ENCODE measurements around the gene MYO7A. TPM values are rescaled to one million over a fixed set of nuclear protein-coding genes. Genes with fewer than 3 reads are reported as not detected.

Gene MYO7A
- total and polyA plus RNA-seq, 2 donors (not counting 1 experiment from before 2014, with no cell fraction given): 0.03 to 0.07 TPM

- 92% methylated on average over 31 of the region's 37 CpGs for WGBS (ENCODE audit: insufficient coverage)
- DNase-seq: no peak
- Mint-ChIP-seq H3K4me3 (no peak within 1 kb of the TSS), H3K27me3 (no peaks in the 10 kb centered on the region), H3K27ac (no peak within 1 kb of the TSS), H3K9me3 (ENCODE audit: insufficient read depth) (no peaks in the 10 kb centered on the region), H3K4me1 (no peaks in the 10 kb centered on the region)
- ChIA-PET POLR2A (no interaction called here), CTCF (interaction anchor here (1.6 kb wide), 1 partner anchor 11 kb away, joined by 5 read pairs; no protein-coding TSS in a partner anchor)
- ATAC-seq (ENCODE audit: low read depth): no peak
- H4K20me1 ChIP-seq (ENCODE audit: control insufficient read depth, insufficient read depth, low read length, poor library complexity, severe bottlenecking): no peaks in the 10 kb centered on the region
- no peak for TF ChIP-seq CTCF (IDR thresholded peaks at IDR 0.05)
- TF ChIP-seq EZH2 (IDR thresholded peaks at IDR 0.05; ENCODE audit: borderline replicate concordance, insufficient read depth, low read depth, low read length, poor library complexity, severe bottlenecking): no peak
- H3K36me3 ChIP-seq (replicated peaks in 1 of 2; ENCODE audit: control extremely low read depth in 1 of 2, control insufficient read depth in 1 of 2, extremely low read depth in 1 of 2, insufficient read depth in 2 of 2, low read length in 1 of 2): no peaks in the 10 kb centered on the region
- H3K4me1 ChIP-seq (ENCODE audit: control insufficient read depth in 2 of 2, insufficient read depth in 2 of 2, low read length in 2 of 2): no peaks in the 10 kb centered on the region
- intact Hi-C loops (cut with micrococcal nuclease): no loop called here
- H3K27me3 ChIP-seq (replicated peaks in 1 of 4; ENCODE audit: control extremely low read depth in 1 of 4, control insufficient read depth in 3 of 4, insufficient read depth in 4 of 4, low read length in 3 of 4): no peaks in the 10 kb centered on the region
- H3K4me3 ChIP-seq (ENCODE audit: control extremely low read depth in 1 of 5, extremely low read depth in 1 of 5, insufficient read depth in 1 of 5, low read depth in 2 of 5, low read length in 4 of 5): no peak within 1 kb of the TSS
- H3K27ac ChIP-seq (ENCODE audit: low read length in 2 of 2): no peak within 1 kb of the TSS
- no peak within 1 kb of the TSS for H3K4me2 ChIP-seq (replicated peaks; ENCODE audit: low read depth, low read length, poor library complexity, severe bottlenecking)
- no peak within 1 kb of the TSS for H2AFZ ChIP-seq (ENCODE audit: insufficient read depth, low read depth, low read length, poor library complexity, severe bottlenecking)
- H3K79me2 ChIP-seq (ENCODE audit: control insufficient read depth, insufficient read depth, low read length): no peaks in the 10 kb centered on the region
- no peak within 1 kb of the TSS for H3K9ac ChIP-seq (ENCODE audit: low read length)
- H3K9me3 ChIP-seq (ENCODE audit: control extremely low read depth in 1 of 3, control insufficient read depth in 2 of 3, insufficient read depth in 1 of 3, low read length in 2 of 3): peaks cover 0 to 4% (median 0%) of the 10 kb centered on the region in 3 donors
Measured at GRCh38 chr11:77102246-77103210, 25.5 kb upstream of the MYO7A start, which contains the start of gene OMP. OMP (plus strand) TSS chr11:77102840; CDS start chr11:77102840, 0 bp downstream.

GRCh38 chr11:77103319-77103718 is 24.7 kb upstream of the MYO7A start:
- H3K9ac ChIP-seq (ENCODE audit: low read length): no peak overlapping the region
- H3K27ac Mint-ChIP-seq: no peak overlapping the region
- intact Hi-C loops (cut with micrococcal nuclease): no loop called here

More at GRCh38 chr11:77103319-77103718, 24.7 kb upstream of the MYO7A start:
- DNase-seq: no peak
- no peak for ATAC-seq (ENCODE audit: low read depth)
- no peaks in the 10 kb centered on the region for H4K20me1 ChIP-seq (ENCODE audit: control insufficient read depth, insufficient read depth, low read length, poor library complexity, severe bottlenecking)
- Mint-ChIP-seq H3K9me3 (ENCODE audit: insufficient read depth) (no peaks in the 10 kb centered on the region), H3K4me3 (no peak overlapping the region), H3K27me3 (no peaks in the 10 kb centered on the region), H3K4me1 (no peaks in the 10 kb centered on the region)
- H3K27ac ChIP-seq (ENCODE audit: low read length in 2 of 2): no peak overlapping the region
- no peak for TF ChIP-seq CTCF (IDR thresholded peaks at IDR 0.05)
- TF ChIP-seq EZH2 (IDR thresholded peaks at IDR 0.05; ENCODE audit: borderline replicate concordance, insufficient read depth, low read depth, low read length, poor library complexity, severe bottlenecking): no peak
- no peaks in the 10 kb centered on the region for H3K4me1 ChIP-seq (ENCODE audit: control insufficient read depth in 2 of 2, insufficient read depth in 2 of 2, low read length in 2 of 2)
- no peak overlapping the region for H3K4me3 ChIP-seq (ENCODE audit: control extremely low read depth in 1 of 5, extremely low read depth in 1 of 5, insufficient read depth in 1 of 5, low read depth in 2 of 5, low read length in 4 of 5)
- H3K27me3 ChIP-seq (replicated peaks in 1 of 4; ENCODE audit: control extremely low read depth in 1 of 4, control insufficient read depth in 3 of 4, insufficient read depth in 4 of 4, low read length in 3 of 4): no peaks in the 10 kb centered on the region
- no peak overlapping the region for H3K4me2 ChIP-seq (replicated peaks; ENCODE audit: low read depth, low read length, poor library complexity, severe bottlenecking)
- ChIA-PET POLR2A (no interaction called here), CTCF (interaction anchor here (1.6 kb wide), 1 partner anchor 12 kb away, joined by 5 read pairs; no protein-coding TSS in a partner anchor)
- peaks cover 0 to 4% (median 0%) of the 10 kb centered on the region in 3 donors for H3K9me3 ChIP-seq (ENCODE audit: control extremely low read depth in 1 of 3, control insufficient read depth in 2 of 3, insufficient read depth in 1 of 3, low read length in 2 of 3)
- H2AFZ ChIP-seq (ENCODE audit: insufficient read depth, low read depth, low read length, poor library complexity, severe bottlenecking): no peak overlapping the region
- no peaks in the 10 kb centered on the region for H3K36me3 ChIP-seq (replicated peaks in 1 of 2; ENCODE audit: control extremely low read depth in 1 of 2, control insufficient read depth in 1 of 2, extremely low read depth in 1 of 2, insufficient read depth in 2 of 2, low read length in 1 of 2)
- WGBS (ENCODE audit: insufficient coverage): 81% methylated on average over 2 of the region's 2 CpGs
- no peaks in the 10 kb centered on the region for H3K79me2 ChIP-seq (ENCODE audit: control insufficient read depth, insufficient read depth, low read length)
